ENCODE measurements around the gene ZNF580. TPM values are rescaled to one million over a fixed set of nuclear protein-coding genes. Genes with fewer than 3 reads are reported as not detected.

The ZNF580 gene
- total and polyA plus RNA-seq, 2 of the 13 experiments (the other 11 are each of a cell fraction or from before 2014, with no cell fraction given) = 4.4 to 6.0 TPM

DNA sequence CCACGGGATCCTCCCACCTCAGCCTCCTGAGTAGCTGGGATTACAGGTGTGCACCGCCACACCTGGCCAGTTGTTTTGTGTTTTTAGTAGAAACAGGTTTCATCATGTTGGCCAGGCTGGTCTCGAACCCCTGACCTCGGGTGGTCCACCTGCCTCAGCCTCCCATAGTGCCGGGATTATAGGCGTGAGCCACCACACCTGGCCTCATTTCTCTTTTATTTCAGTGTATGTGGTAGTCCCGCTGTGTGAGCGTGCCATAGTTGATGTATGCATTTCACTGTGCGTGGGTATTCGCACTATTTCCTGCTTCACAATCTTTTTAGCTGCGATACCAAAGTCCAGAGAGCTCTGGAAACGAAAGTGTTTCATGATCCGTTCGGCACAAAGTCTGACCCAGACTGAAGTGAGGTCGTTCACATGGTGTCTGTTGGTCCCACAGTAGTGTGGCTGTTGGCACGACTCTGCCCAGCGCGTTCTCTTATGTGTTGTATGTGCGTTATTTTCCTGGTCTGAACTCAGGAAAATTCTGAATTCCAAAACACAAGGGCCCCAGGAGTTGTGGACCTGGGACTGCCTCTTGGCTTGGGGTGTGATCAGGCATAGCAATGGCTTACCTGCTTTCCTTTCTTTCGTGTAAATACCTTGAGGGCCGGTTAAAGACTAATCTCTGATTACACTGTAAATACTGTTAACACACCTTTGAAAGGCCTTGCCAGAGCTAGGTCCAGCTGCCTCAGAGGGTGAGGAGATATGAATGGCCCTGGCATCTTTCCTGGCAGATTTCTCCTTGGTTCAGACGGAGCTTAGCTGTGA, 42.9 kb downstream of the ZNF580 start (continued):
- TF ChIP-seq, protein P1, sequence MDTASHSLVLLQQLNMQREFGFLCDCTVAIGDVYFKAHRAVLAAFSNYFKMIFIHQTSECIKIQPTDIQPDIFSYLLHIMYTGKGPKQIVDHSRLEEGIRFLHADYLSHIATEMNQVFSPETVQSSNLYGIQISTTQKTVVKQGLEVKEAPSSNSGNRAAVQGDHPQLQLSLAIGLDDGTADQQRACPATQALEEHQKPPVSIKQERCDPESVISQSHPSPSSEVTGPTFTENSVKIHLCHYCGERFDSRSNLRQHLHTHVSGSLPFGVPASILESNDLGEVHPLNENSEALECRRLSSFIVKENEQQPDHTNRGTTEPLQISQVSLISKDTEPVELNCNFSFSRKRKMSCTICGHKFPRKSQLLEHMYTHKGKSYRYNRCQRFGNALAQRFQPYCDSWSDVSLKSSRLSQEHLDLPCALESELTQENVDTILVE (CRISPR knock-in tag; IDR thresholded peaks at IDR 0.05) = 0 out of 2 replicates have a peak, but pooled peaks have one; percentile 15
- TF ChIP-seq RFXANK (CRISPR knock-in tag; IDR thresholded peaks at IDR 0.05) = no peak
- TF ChIP-seq NFKBIZ (CRISPR knock-in tag; IDR thresholded peaks at IDR 0.05) = no peak
- no peak for TF ChIP-seq CAMTA2 (CRISPR knock-in tag; IDR thresholded peaks at IDR 0.05; ENCODE audit: borderline replicate concordance)
- TF ChIP-seq FOXP1 (IDR thresholded peaks at IDR 0.05) = no peak
- peak; percentile 56 for TF ChIP-seq FOXP1 (CRISPR knock-in tag; IDR thresholded peaks at IDR 0.05)
- TF ChIP-seq ZNF207 (IDR thresholded peaks at IDR 0.05; ENCODE audit: borderline replicate concordance) = no peak
- TF ChIP-seq GABPB1 (CRISPR knock-in tag; IDR thresholded peaks at IDR 0.05) = no peak
- TF ChIP-seq ZBTB38 (CRISPR knock-in tag; IDR thresholded peaks at IDR 0.05) = peak; percentile 48; the same call in 1 of the 2 replicates
- TF ChIP-seq CBFB (CRISPR knock-in tag; IDR thresholded peaks at IDR 0.05) = no peak
- no peak; the same call in 1 of the 2 replicates for TF ChIP-seq TSC22D2 (CRISPR knock-in tag; IDR thresholded peaks at IDR 0.05; ENCODE audit: borderline replicate concordance)
- TF ChIP-seq SSRP1 (CRISPR knock-in tag; IDR thresholded peaks at IDR 0.05) = peak; percentile 13; the same call in 1 of the 2 replicates
- TF ChIP-seq, protein P2, sequence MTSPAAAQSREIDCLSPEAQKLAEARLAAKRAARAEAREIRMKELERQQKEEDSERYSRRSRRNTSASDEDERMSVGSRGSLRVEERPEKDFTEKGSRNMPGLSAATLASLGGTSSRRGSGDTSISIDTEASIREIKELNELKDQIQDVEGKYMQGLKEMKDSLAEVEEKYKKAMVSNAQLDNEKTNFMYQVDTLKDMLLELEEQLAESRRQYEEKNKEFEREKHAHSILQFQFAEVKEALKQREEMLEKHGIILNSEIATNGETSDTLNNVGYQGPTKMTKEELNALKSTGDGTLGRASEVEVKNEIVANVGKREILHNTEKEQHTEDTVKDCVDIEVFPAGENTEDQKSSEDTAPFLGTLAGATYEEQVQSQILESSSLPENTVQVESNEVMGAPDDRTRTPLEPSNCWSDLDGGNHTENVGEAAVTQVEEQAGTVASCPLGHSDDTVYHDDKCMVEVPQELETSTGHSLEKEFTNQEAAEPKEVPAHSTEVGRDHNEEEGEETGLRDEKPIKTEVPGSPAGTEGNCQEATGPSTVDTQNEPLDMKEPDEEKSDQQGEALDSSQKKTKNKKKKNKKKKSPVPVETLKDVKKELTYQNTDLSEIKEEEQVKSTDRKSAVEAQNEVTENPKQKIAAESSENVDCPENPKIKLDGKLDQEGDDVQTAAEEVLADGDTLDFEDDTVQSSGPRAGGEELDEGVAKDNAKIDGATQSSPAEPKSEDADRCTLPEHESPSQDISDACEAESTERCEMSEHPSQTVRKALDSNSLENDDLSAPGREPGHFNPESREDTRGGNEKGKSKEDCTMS (CRISPR knock-in tag; conservative IDR thresholded peaks at IDR 0.05) = no peak
- TF ChIP-seq ZNF484 (CRISPR knock-in tag; IDR thresholded peaks at IDR 0.05; ENCODE audit: borderline replicate concordance, low read depth) = no peak
- TF ChIP-seq SMYD3 (CRISPR knock-in tag; IDR thresholded peaks at IDR 0.05) = no peak
- no peak for TF ChIP-seq SRSF9 (IDR thresholded peaks at IDR 0.05; ENCODE audit: borderline replicate concordance, insufficient read depth, low read depth, low read length, poor library complexity, severe bottlenecking)
- no peak for TF ChIP-seq SOX6 (IDR thresholded peaks at IDR 0.05)
- TF ChIP-seq SOX6 (CRISPR knock-in tag; IDR thresholded peaks at IDR 0.05) = peak; percentile 62
- peak; percentile 89; the same call in 1 of the 2 replicates for TF ChIP-seq GZF1 (CRISPR knock-in tag; IDR thresholded peaks at IDR 0.05)
- TF ChIP-seq THYN1 (CRISPR knock-in tag; IDR thresholded peaks at IDR 0.05; ENCODE audit: borderline replicate concordance, low read depth) = no peak
- TF ChIP-seq FOXC1 (CRISPR knock-in tag; IDR thresholded peaks at IDR 0.05; ENCODE audit: borderline replicate concordance) = no peak
- no peak for TF ChIP-seq EED (CRISPR knock-in tag; IDR thresholded peaks at IDR 0.05)
- TF ChIP-seq, protein P3, sequence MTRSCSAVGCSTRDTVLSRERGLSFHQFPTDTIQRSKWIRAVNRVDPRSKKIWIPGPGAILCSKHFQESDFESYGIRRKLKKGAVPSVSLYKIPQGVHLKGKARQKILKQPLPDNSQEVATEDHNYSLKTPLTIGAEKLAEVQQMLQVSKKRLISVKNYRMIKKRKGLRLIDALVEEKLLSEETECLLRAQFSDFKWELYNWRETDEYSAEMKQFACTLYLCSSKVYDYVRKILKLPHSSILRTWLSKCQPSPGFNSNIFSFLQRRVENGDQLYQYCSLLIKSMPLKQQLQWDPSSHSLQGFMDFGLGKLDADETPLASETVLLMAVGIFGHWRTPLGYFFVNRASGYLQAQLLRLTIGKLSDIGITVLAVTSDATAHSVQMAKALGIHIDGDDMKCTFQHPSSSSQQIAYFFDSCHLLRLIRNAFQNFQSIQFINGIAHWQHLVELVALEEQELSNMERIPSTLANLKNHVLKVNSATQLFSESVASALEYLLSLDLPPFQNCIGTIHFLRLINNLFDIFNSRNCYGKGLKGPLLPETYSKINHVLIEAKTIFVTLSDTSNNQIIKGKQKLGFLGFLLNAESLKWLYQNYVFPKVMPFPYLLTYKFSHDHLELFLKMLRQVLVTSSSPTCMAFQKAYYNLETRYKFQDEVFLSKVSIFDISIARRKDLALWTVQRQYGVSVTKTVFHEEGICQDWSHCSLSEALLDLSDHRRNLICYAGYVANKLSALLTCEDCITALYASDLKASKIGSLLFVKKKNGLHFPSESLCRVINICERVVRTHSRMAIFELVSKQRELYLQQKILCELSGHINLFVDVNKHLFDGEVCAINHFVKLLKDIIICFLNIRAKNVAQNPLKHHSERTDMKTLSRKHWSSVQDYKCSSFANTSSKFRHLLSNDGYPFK (CRISPR knock-in tag; IDR thresholded peaks at IDR 0.05; ENCODE audit: borderline replicate concordance) = no peak; the same call in 1 of the 2 replicates
- TF ChIP-seq TCF12 (IDR thresholded peaks at IDR 0.05) = no peak
- no peak for TF ChIP-seq TCF12 (CRISPR knock-in tag; IDR thresholded peaks at IDR 0.05)
